ENCODE data around the gene YES1.

DNA sequence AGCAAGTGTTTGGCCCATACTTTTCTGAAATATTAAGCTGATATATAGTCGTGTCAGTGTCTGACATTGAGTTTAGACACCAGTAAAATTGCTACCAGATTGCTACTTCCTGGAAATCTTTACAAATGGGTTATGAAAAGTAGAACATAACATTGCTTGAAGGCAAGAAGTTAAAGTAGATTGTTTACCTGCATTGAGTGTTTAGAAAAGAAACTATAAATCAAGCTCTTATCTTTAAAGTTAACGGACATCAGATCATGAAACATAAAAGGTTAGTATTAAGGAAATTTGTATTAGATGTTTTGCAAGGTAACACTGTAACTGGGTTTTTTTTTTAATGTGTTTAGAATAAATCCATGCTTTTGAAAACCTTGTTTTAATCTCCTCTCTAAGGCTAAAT is 4.8 kb upstream of the YES1 start:
- TF ChIP-seq POLR2A (IDR thresholded peaks at IDR 0.05; ENCODE audit: low read length), result no peak
- TF ChIP-seq GATA1 (IDR thresholded peaks at IDR 0.05; ENCODE audit: low read depth, low read length), result no peak

Measured in erythroblast (primary cell).